ENCODE results near the gene HABP4. TPM values are rescaled to one million over a fixed set of nuclear protein-coding genes. Genes with fewer than 3 reads are reported as not detected.

Gene HABP4
- total and polyA plus RNA-seq, 4 donors: 4.7 to 10.2 (median 8.2) TPM

- peaks cover 0 to 3% (median 0%) of the 10 kb centered on the region in 5 donors for H3K4me1 ChIP-seq (ENCODE audit: control insufficient read depth in 5 of 5, insufficient read depth in 5 of 5, low read length in 5 of 5)
- no peak for TF ChIP-seq CTCF (IDR thresholded peaks at IDR 0.05; ENCODE audit: control extremely low read depth, extremely low read depth)
- DNase-seq (peak in 1 of 3 donors; percentile 6), ATAC-seq (ENCODE audit: insufficient read depth, low FRiP score) (no peak)
- no peak overlapping the region for H3K9ac ChIP-seq (ENCODE audit: insufficient read depth in 1 of 2, low read length in 2 of 2)
- H3K9me3 ChIP-seq (ENCODE audit: control insufficient read depth in 4 of 4, insufficient read depth in 3 of 4, low read length in 3 of 4): no peaks in the 10 kb centered on the region
- H3K27me3 ChIP-seq (ENCODE audit: control insufficient read depth in 3 of 3, insufficient read depth in 3 of 3, low read length in 2 of 3): peaks cover 0 to 6% (median 0%) of the 10 kb centered on the region in 3 donors
- peaks cover 0 to 6% (median 3%) of the 10 kb centered on the region in 4 donors for H3K36me3 ChIP-seq (ENCODE audit: control insufficient read depth in 4 of 4, insufficient read depth in 4 of 4, low read length in 4 of 4)
- no peak overlapping the region for H3K4me3 ChIP-seq
- H3K27ac ChIP-seq (ENCODE audit: low read depth in 1 of 2, low read length in 1 of 2): no peak overlapping the region
Observed at GRCh38 chr9:96460882-96461281, 10.9 kb downstream of the HABP4 start.

- TF ChIP-seq CTCF (IDR thresholded peaks at IDR 0.05; ENCODE audit: control extremely low read depth, extremely low read depth): no peak
- Histone ChIP-seq H3K36me3 (ENCODE audit: control insufficient read depth in 4 of 4, insufficient read depth in 4 of 4, low read length in 4 of 4) (peaks cover 2 to 6% (median 3%) of the 10 kb centered on the region in 4 donors), H3K27ac (ENCODE audit: low read depth in 1 of 2, low read length in 1 of 2) (no peak overlapping the region), H3K4me1 (ENCODE audit: control insufficient read depth in 5 of 5, insufficient read depth in 5 of 5, low read length in 5 of 5) (peaks cover 0 to 3% (median 0%) of the 10 kb centered on the region in 5 donors), H3K9ac (ENCODE audit: insufficient read depth in 1 of 2, low read length in 2 of 2) (no peak overlapping the region), H3K9me3 (ENCODE audit: control insufficient read depth in 4 of 4, insufficient read depth in 3 of 4, low read length in 3 of 4) (no peaks in the 10 kb centered on the region), H3K4me3 (no peak overlapping the region), H3K27me3 (ENCODE audit: control insufficient read depth in 3 of 3, insufficient read depth in 3 of 3, low read length in 2 of 3) (peaks cover 0 to 6% (median 0%) of the 10 kb centered on the region in 3 donors)
- no peak for DNase-seq
- no peak for ATAC-seq (ENCODE audit: insufficient read depth, low FRiP score)
- 92 to 95% methylated on average over 8 of the region's 8 CpGs for WGBS, 2 donors
Observed at GRCh38 chr9:96461336-96461735, 11.4 kb downstream of the HABP4 start.

GRCh38 chr9:96462541-96462940 lies 12.6 kb downstream of the HABP4 start:
- DNase-seq: no peak
- H3K27ac ChIP-seq (ENCODE audit: low read depth in 1 of 2, low read length in 1 of 2): no peak overlapping the region
- H3K9me3 ChIP-seq (ENCODE audit: control insufficient read depth in 4 of 4, insufficient read depth in 3 of 4, low read length in 3 of 4): no peaks in the 10 kb centered on the region
- H3K36me3 ChIP-seq (ENCODE audit: control insufficient read depth in 4 of 4, insufficient read depth in 4 of 4, low read length in 4 of 4): peaks cover 2 to 6% (median 5%) of the 10 kb centered on the region in 4 donors
- WGBS, 2 donors: 96 to 98% methylated on average over 6 of the region's 6 CpGs
- no peak overlapping the region for H3K9ac ChIP-seq (ENCODE audit: insufficient read depth in 1 of 2, low read length in 2 of 2)
- no peaks in the 10 kb centered on the region for H3K4me1 ChIP-seq (ENCODE audit: control insufficient read depth in 5 of 5, insufficient read depth in 5 of 5, low read length in 5 of 5)
- peaks cover 0 to 6% (median 0%) of the 10 kb centered on the region in 3 donors for H3K27me3 ChIP-seq (ENCODE audit: control insufficient read depth in 3 of 3, insufficient read depth in 3 of 3, low read length in 2 of 3)
- no peak for ATAC-seq (ENCODE audit: insufficient read depth, low FRiP score)
- TF ChIP-seq CTCF (IDR thresholded peaks at IDR 0.05; ENCODE audit: control extremely low read depth, extremely low read depth): no peak
- H3K4me3 ChIP-seq: no peak overlapping the region

- no peaks in the 10 kb centered on the region for H3K9me3 ChIP-seq (ENCODE audit: control insufficient read depth in 4 of 4, insufficient read depth in 3 of 4, low read length in 3 of 4)
- WGBS, 2 donors: 86 to 91% methylated on average over 6 of the region's 6 CpGs
- no peak for ATAC-seq (ENCODE audit: insufficient read depth, low FRiP score)
- no peak overlapping the region for H3K9ac ChIP-seq (ENCODE audit: insufficient read depth in 1 of 2, low read length in 2 of 2)
- H3K27me3 ChIP-seq (ENCODE audit: control insufficient read depth in 3 of 3, insufficient read depth in 3 of 3, low read length in 2 of 3): peaks cover 0 to 5% (median 0%) of the 10 kb centered on the region in 3 donors
- no peak for TF ChIP-seq CTCF (IDR thresholded peaks at IDR 0.05; ENCODE audit: control extremely low read depth, extremely low read depth)
- H3K36me3 ChIP-seq (ENCODE audit: control insufficient read depth in 4 of 4, insufficient read depth in 4 of 4, low read length in 4 of 4): peaks cover 0 to 10% (median 4%) of the 10 kb centered on the region in 4 donors
- no peaks in the 10 kb centered on the region for H3K4me1 ChIP-seq (ENCODE audit: control insufficient read depth in 5 of 5, insufficient read depth in 5 of 5, low read length in 5 of 5)
- no peak overlapping the region for H3K27ac ChIP-seq (ENCODE audit: low read depth in 1 of 2, low read length in 1 of 2)
- H3K4me3 ChIP-seq: no peak overlapping the region
- no peak for DNase-seq
Observed at GRCh38 chr9:96464426-96464825, 14.5 kb downstream of the HABP4 start.

Measured in lung (tissue), 12 donors.